ENCODE measurements around the gene SLC5A2.

Gene SLC5A2

DNA sequence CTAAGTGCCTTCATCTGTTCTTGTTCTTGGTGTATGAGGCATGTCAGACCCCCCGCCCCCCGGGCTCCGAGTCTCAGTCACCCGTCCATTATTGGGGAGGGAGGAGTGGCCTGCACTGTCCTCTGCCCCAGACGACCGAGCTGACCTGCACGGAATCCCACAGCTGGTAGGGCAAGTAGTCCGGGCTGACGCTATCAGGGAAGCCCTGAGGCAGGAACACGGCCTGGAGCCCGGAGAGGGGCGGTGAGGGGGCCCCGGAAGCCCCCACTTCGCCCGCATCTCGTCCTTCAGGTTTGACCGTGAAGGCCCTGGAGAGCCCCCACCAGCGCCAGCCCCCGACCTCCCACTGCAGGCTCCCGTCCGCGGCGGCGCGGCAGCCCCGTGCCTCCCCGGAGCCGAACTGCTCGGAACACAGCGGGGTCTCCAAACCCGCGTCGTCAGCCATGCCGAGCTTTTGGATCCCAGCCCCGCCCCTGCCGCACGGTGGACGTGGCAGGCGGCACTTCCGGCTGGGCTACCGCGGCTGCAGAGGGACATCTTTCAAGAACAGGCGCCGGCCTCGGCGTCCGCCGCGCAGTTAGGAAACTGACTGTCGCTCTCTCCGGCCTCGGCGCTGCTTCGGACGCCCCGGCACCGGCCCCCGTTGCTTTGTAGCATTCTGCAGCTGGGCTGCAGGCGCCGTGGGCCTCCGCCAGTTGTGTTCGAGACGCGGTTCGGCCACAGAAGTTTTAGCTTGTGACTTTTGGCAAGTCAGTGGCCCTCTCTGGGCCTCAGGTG, 25.2 kb downstream of the SLC5A2 start, which contains the start of gene RUSF1 (continued):
- TF ChIP-seq ZNF704 (tag by site-specific recombination; IDR thresholded peaks at IDR 0.05) (no peak), ZNF561 (tag by site-specific recombination; IDR thresholded peaks at IDR 0.05; ENCODE audit: borderline replicate concordance) (peak; percentile 93), SP3 (tag by site-specific recombination; IDR thresholded peaks at IDR 0.05) (peak; percentile 85), KLF16 (tag by site-specific recombination; IDR thresholded peaks at IDR 0.05) (peak; percentile 83), ZFP41 (tag by site-specific recombination; IDR thresholded peaks at IDR 0.05; ENCODE audit: borderline replicate concordance) (no peak), ZNF777 (tag by site-specific recombination; IDR thresholded peaks at IDR 0.05; ENCODE audit: borderline replicate concordance) (peak; percentile 22; the same call in 1 of the 2 replicates), TRIM28 (IDR thresholded peaks at IDR 0.05; ENCODE audit: borderline replicate concordance, low read length) (peak; percentile 81; the same call in 1 of the 2 replicates), ZBTB8A (tag by site-specific recombination; IDR thresholded peaks at IDR 0.05) (peak; percentile 92), ZNF518A (tag by site-specific recombination; conservative IDR thresholded peaks at IDR 0.05; ENCODE audit: low read depth) (peak; percentile 71), ZNF394 (tag by site-specific recombination; IDR thresholded peaks at IDR 0.05; ENCODE audit: borderline replicate concordance) (peak; percentile 61; the same call in 1 of the 2 replicates), ZNF211 (tag by site-specific recombination; IDR thresholded peaks at IDR 0.05; ENCODE audit: low read depth) (no peak), ZIC2 (tag by site-specific recombination; IDR thresholded peaks at IDR 0.05) (peak; percentile 88), ZBTB17 (tag by site-specific recombination; IDR thresholded peaks at IDR 0.05) (peak; percentile 84), ZNF292 (tag by site-specific recombination; IDR thresholded peaks at IDR 0.05; ENCODE audit: borderline replicate concordance, low read depth) (no peak), EGR2 (tag by site-specific recombination; IDR thresholded peaks at IDR 0.05; ENCODE audit: low read depth) (no peak), ZNF248 (tag by site-specific recombination; IDR thresholded peaks at IDR 0.05) (no peak), PBX3 (CRISPR knock-in tag; IDR thresholded peaks at IDR 0.05) (peak; percentile 76), PRDM4 (tag by site-specific recombination; IDR thresholded peaks at IDR 0.05) (0 out of 2 replicates have a peak, but pooled peaks have one; percentile 17), ZSCAN30 (tag by site-specific recombination; IDR thresholded peaks at IDR 0.05) (peak; percentile 74)
- TF ChIP-seq, protein P1, sequence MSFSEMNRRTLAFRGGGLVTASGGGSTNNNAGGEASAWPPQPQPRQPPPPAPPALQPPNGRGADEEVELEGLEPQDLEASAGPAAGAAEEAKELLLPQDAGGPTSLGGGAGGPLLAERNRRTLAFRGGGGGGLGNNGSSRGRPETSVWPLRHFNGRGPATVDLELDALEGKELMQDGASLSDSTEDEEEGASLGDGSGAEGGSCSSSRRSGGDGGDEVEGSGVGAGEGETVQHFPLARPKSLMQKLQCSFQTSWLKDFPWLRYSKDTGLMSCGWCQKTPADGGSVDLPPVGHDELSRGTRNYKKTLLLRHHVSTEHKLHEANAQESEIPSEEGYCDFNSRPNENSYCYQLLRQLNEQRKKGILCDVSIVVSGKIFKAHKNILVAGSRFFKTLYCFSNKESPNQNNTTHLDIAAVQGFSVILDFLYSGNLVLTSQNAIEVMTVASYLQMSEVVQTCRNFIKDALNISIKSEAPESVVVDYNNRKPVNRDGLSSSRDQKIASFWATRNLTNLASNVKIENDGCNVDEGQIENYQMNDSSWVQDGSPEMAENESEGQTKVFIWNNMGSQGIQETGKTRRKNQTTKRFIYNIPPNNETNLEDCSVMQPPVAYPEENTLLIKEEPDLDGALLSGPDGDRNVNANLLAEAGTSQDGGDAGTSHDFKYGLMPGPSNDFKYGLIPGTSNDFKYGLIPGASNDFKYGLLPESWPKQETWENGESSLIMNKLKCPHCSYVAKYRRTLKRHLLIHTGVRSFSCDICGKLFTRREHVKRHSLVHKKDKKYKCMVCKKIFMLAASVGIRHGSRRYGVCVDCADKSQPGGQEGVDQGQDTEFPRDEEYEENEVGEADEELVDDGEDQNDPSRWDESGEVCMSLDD (tag by site-specific recombination; IDR thresholded peaks at IDR 0.05): no peak
- TF ChIP-seq, protein P2, sequence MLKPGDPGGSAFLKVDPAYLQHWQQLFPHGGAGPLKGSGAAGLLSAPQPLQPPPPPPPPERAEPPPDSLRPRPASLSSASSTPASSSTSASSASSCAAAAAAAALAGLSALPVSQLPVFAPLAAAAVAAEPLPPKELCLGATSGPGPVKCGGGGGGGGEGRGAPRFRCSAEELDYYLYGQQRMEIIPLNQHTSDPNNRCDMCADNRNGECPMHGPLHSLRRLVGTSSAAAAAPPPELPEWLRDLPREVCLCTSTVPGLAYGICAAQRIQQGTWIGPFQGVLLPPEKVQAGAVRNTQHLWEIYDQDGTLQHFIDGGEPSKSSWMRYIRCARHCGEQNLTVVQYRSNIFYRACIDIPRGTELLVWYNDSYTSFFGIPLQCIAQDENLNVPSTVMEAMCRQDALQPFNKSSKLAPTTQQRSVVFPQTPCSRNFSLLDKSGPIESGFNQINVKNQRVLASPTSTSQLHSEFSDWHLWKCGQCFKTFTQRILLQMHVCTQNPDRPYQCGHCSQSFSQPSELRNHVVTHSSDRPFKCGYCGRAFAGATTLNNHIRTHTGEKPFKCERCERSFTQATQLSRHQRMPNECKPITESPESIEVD (tag by site-specific recombination; IDR thresholded peaks at IDR 0.05): no peak
